GM20000 (cell line): ENCODE results near the gene GSTO1.
A peak's percentile ranks its signal among the peaks of the same experiment; 100 is the strongest.

Experiments used
- DNase-seq: peaks from one replicate; pipeline ENCODE4 v3.0.0; 2012; ENCODE audit warnings: low spot score
- TF ChIP-seq, protein P1 (sequence below): IDR thresholded peaks from 2 replicates; pipeline ENCODE4 v1.5.1; 2012; ENCODE audit warnings: mild to moderate bottlenecking, control low read depth; ENCODE audit errors: extremely low read depth, missing control alignments

Gene GSTO1

DNA sequence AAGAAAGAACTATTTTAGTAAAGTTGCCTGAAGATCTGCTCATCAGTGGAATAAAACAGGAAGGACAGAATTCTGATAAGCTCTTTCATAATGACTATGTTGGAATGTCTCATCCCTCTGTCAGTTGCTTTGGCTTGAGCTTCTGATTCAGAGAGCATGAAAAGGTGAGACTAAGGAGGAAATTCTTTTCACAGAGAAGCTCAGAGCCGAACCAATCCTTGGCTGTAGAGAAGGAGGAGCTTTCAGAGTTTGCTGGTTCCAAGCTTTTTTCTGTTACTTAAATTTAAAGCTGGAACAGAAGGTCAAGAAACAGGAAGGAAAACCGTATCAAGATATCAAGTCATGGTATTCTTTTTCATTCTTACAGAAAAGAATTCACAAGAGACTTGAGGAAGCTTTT, 38.3 kb downstream of the GSTO1 start:
- TF ChIP-seq, protein P1, sequence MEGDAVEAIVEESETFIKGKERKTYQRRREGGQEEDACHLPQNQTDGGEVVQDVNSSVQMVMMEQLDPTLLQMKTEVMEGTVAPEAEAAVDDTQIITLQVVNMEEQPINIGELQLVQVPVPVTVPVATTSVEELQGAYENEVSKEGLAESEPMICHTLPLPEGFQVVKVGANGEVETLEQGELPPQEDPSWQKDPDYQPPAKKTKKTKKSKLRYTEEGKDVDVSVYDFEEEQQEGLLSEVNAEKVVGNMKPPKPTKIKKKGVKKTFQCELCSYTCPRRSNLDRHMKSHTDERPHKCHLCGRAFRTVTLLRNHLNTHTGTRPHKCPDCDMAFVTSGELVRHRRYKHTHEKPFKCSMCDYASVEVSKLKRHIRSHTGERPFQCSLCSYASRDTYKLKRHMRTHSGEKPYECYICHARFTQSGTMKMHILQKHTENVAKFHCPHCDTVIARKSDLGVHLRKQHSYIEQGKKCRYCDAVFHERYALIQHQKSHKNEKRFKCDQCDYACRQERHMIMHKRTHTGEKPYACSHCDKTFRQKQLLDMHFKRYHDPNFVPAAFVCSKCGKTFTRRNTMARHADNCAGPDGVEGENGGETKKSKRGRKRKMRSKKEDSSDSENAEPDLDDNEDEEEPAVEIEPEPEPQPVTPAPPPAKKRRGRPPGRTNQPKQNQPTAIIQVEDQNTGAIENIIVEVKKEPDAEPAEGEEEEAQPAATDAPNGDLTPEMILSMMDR, result no peak
- no peak for DNase-seq

DNA sequence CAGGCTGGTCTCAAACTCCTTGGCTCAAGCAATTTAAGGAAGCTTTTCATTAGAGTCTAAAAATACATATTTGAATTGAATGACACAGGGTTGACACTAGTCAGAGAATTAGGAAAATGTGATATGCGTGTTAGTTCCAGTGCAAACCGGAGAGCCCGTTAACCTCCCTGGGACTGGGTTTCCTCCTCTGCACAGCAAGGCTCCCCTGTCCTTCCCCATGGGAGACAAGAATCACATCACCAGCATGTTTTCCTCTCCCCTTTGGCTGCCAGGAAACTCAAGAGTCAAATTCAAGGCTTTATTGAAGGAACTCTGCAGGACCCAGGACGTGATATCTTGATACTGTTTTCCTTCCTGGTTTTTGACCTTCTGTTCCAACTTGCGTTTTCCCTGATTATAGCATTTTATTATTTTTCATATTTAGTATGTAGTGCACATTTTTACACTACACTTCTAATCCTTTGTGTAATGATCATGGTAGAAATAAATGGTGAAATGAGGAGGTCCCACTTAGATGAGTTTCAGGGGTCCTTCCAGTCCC, 39.2 kb downstream of the GSTO1 start:
- no peak for DNase-seq
- TF ChIP-seq, protein P1, result no peak

DNA sequence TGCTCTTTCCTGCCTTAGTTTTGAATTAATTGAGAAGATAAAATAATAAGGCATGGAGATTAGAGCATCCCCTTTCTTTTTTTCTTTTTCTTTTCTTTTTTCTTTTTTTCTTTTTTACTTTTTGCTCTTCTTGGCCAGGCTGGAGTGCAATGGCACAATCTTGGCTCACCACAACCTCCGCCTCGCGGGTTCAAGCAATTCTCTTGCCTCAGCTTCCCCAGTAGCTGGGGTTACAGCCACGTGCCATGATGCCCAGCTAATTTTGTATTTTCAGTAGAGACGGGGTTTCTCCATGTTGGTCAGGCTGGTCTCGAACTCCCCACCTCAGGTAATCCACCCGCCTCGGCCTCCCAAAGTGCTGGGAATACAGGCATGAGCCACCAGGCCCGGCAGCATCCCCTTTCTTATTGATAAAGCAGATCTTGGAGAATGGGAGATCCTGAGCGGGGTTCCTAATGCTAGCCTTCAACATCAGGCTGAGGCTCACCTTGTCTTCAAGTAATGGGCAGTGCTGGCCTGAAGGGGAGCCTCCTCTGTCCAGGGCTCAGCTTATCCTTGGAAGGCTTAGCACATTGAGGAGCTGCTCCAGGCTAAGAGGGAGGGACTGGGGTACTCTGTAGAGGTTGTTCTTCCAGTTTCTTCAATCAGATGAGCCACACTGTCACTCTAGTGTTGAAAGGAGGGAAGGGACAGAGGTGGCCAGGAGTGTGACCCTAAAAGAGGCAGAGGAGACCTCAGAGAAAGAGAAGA, 42.2 kb downstream of the GSTO1 start:
- no peak for DNase-seq
- TF ChIP-seq, protein P1, result no peak

DNA sequence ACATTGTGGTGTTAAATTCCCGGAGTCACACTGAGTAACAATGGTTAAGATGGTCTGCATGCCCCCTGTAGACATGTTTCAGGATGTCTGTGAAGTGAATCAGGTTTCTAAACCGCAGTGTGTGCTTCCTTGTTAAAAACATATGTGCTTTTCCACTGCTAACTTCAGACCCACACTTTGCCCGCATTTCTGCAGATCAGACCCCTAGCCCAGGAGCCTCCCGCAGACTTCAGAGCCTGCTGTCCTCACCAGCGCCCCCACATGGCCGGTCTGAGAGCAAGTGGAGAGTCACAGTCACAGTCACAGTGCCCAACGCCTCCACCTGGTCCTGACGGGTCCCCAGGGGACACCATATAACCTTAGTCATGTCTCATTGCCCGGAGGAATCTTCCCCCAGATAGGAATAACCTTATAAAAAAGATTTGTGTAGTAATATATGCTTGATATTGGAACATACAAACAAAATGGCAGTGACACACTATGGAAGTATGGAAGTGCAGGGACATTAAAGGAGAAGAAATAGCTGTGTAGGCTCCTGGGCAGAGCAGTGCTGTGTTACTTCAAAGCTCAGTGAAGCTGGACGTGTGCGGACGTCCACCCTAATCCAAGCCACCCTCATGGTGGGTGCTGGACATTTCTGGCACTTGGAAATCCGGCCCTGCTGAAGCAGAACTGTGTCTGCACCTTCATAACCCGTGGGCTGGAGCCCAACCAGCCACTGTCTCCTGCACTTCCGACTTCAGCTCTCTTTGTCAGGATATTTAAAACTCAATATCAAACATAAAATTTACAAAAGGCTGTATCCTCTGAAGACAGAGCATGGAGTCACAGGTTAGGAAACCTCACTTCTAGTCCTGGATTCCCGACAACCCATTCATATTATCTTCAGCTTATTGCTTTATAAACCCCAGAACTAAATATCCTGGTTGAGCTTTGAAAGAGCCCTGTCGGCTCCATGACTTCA, 43.3 kb downstream of the GSTO1 start:
- DNase-seq, result no peak
- TF ChIP-seq, protein P1, result peak; percentile 5

DNA sequence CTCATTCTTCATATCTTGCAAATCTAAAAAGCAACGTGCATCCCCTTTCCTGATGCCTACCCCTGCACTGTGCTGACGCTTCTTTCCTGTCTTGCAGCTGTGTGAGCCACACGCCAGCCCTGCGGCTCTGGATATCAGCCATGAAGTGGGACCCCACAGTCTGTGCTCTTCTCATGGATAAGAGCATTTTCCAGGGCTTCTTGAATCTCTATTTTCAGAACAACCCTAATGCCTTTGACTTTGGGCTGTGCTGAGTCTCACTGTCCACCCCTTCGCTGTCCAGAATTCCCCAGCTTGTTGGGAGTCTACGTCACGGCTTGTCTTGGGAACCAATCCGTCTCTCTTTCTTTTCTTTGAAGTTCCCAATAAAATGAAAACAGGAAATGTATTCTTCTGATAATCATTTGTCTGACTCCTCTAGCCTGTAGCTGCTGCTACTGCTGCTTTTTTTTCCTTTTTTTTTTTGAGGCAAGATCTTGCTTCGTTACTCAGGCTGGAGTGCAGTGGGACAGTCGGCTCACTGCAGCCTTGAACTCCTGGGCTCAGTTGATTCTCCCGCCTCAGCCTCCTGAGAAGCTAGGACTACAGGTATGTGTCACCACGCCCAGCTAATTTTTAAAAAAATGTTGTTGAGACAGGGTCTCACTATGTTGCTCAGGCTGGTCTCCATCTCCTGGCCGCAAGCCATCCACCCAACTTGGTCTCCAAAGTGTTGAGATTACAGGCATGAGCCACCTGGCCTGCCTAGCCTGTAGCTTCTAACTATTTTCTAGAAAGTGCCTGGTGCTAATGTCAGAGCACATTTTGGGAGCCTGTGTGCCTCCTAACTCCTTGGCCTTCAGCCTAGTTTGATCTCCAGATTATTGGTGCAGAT, 44.6 kb downstream of the GSTO1 start:
- DNase-seq, result no peak
- TF ChIP-seq, protein P1, result no peak

DNA sequence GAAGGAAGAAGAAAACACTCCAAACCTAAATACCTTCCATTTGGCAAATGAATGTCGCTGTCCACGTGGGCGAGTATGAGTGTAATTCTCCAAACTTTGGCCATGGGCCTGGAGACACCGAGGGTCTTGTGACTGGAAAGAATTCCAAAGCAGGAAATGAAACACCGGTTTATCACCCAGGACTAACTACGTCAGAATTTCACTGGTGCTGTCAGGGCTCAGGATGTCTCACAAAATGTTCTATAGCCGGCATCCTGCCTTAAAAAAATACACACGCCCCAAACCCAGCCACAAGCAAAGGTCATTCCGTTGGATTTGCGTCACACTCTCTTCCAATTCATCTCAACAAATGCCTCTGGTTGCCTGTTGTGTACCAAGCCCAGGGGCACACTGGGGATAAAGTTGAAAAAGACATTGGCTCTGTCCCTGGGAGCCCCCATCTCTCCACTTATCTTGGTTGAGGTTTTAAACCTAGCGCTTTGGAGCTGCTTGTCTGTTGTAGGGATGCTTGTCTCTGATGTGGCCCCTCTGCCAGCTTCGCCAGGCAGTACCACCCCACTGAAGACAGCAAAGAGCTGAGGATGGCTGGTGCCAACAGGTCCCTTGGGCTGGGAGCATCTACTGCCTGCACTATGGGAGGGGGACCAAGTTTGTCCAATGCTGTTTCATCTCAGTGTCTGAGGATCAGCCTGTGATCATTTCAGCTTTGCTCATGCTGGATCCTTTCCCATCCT, 45.5 kb downstream of the GSTO1 start:
- DNase-seq, result no peak
- TF ChIP-seq, protein P1, result no peak
